HEK293T (cell line): ENCODE results near the gene CTBP1.

Experiments used
- CTCF ChIA-PET: fragments of 350-600 bp; formaldehyde crosslinking; extraction: SDS; loops from one replicate; lab custom pipeline; 2021; ENCODE audit warnings: antibody characterized with exemption, inconsistent platforms; lab: Yijun Ruan, JAX
- POLR2A ChIA-PET: fragments of 350-600 bp; formaldehyde crosslinking; extraction: SDS; loops from one replicate; lab custom pipeline; 2020; ENCODE audit warnings: antibody characterized with exemption, inconsistent platforms; lab: Yijun Ruan, JAX
- DNase-seq: peaks from one replicate; pipeline ENCODE4 v3.0.0; 2012; ENCODE audit warnings: mixed read lengths; ENCODE audit errors: extremely low spot score
- ARNT ChIP-seq: fragments of 450-650 bp; IDR thresholded peaks from 2 replicates; pipeline ENCODE4 v1.6.1; 2017; ENCODE audit warnings: mild to moderate bottlenecking
- BHLHE40 ChIP-seq: fragments of 450-650 bp; IDR thresholded peaks from 2 replicates; pipeline ENCODE4 v1.6.1; 2016; ENCODE audit warnings: mild to moderate bottlenecking, moderate library complexity, borderline replicate concordance
- CTBP1 ChIP-seq: fragments of 450-650 bp; IDR thresholded peaks from 2 replicates; pipeline ENCODE4 v1.6.1; 2016; ENCODE audit warnings: borderline replicate concordance
- ELF4 ChIP-seq: fragments of 450-650 bp; IDR thresholded peaks from 2 replicates; pipeline ENCODE4 v1.6.1; 2017; ENCODE audit warnings: antibody characterized with exemption
- FOXA1 ChIP-seq: fragments of 450-650 bp; IDR thresholded peaks from 2 replicates; pipeline ENCODE4 v1.6.1; 2016; ENCODE audit warnings: mild to moderate bottlenecking
- FOXK2 ChIP-seq: fragments of 450-650 bp; IDR thresholded peaks from 2 replicates; pipeline ENCODE4 v1.6.1; 2016; ENCODE audit warnings: mild to moderate bottlenecking
- FOXM1 ChIP-seq: fragments of 450-650 bp; IDR thresholded peaks from 2 replicates; pipeline ENCODE4 v1.6.1; 2017; ENCODE audit warnings: mild to moderate bottlenecking, borderline replicate concordance
- HDGF ChIP-seq: fragments of 450-650 bp; IDR thresholded peaks from 2 replicates; pipeline ENCODE4 v1.6.1; 2017; ENCODE audit warnings: antibody characterized with exemption, borderline replicate concordance
- L3MBTL2 ChIP-seq: fragments of 450-650 bp; conservative IDR thresholded peaks from 2 replicates; pipeline ENCODE4 v1.6.1; 2016; ENCODE audit warnings: mild to moderate bottlenecking
- LEF1 ChIP-seq: fragments of 450-650 bp; IDR thresholded peaks from 2 replicates; pipeline ENCODE4 v1.6.1; 2017; ENCODE audit warnings: mild to moderate bottlenecking, borderline replicate concordance
- NFRKB ChIP-seq: fragments of 450-650 bp; IDR thresholded peaks from 2 replicates; pipeline ENCODE4 v1.6.1; 2016; ENCODE audit warnings: mild to moderate bottlenecking, moderate library complexity
- SP1 ChIP-seq: fragments of 450-650 bp; IDR thresholded peaks from 2 replicates; pipeline ENCODE4 v1.6.1; 2017
- SUZ12 ChIP-seq: fragments of 450-650 bp; IDR thresholded peaks from 2 replicates; pipeline ENCODE4 v1.6.1; 2016; ENCODE audit warnings: mild to moderate bottlenecking
- TARDBP ChIP-seq: fragments of 450-650 bp; IDR thresholded peaks from 2 replicates; pipeline ENCODE4 v1.6.1; 2016
- ZNF384 ChIP-seq: fragments of 450-650 bp; IDR thresholded peaks from 2 replicates; pipeline ENCODE4 v1.6.1; 2016
- TF ChIP-seq, protein P1 (sequence below): fragments of 450-650 bp; IDR thresholded peaks from 2 replicates; pipeline ENCODE4 v1.6.1; 2016

CTBP1 gene

DNA sequence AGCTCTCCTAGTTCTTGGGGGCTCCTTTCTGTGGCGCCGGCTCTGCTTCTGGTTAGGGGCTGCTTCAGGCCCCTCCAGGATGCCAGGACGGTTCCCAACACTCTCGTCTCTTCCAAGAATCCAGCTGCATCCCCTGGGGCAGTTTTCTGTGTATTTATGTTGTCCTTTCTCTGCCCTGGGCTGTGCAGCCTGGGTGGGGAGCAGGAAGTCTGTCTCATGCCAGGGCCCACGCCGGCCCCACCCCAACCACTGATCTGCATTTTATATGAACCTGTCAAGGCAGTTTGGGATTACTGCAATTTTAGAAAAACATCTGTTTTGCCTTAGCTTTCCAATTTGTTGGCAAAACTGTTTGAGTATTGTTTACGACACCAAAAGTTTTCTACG lies 14.6 kb downstream of the CTBP1 start:
- no peak for DNase-seq
- no peak for TF ChIP-seq FOXK2
- TF ChIP-seq SUZ12 = no peak
- no peak for TF ChIP-seq FOXM1
- no peak for TF ChIP-seq L3MBTL2
- TF ChIP-seq HDGF = no peak
- TF ChIP-seq ARNT = no peak
- TF ChIP-seq BHLHE40 = no peak
- POLR2A ChIA-PET = no interaction called here
- CTCF ChIA-PET = no interaction called here

DNA sequence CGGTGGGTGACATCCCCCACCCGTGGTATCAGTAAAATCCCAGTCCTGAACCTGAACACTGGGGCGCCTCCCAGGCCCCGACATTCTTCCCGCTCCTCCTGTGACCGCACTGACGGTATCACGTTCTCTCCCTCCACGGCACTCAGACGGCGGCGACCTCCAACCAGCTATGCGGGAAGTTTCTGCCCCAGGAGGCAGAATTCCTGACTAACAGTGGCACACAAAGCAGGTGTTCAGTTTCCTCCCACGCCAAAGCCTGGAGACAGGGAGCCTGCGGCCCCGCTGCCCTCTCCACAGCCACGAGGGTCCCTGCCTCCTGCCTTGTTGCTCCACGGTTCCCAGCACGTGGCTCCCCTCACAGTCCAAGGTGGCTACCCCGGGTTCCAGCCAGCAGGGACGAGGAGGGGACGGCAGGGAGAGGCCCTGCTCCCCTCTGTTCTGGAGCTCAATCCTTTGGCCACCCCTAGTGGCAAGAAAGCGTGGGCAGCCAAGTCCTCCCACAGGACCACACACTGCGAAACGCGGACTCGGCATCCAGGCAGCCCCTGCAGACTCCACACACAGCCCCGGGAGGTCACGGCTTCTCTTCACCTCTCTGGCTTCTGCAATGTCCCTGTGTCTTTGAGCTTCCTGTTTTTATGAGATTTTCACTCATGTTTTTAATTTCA lies 15.2 kb downstream of the CTBP1 start:
- no peak for DNase-seq
- ChIA-PET CTCF (no interaction called here), POLR2A (no interaction called here)
- no peak for TF ChIP-seq FOXM1
- TF ChIP-seq SP1 = no peak
- no peak for TF ChIP-seq FOXA1
- TF ChIP-seq ARNT = no peak
- TF ChIP-seq, protein P1, sequence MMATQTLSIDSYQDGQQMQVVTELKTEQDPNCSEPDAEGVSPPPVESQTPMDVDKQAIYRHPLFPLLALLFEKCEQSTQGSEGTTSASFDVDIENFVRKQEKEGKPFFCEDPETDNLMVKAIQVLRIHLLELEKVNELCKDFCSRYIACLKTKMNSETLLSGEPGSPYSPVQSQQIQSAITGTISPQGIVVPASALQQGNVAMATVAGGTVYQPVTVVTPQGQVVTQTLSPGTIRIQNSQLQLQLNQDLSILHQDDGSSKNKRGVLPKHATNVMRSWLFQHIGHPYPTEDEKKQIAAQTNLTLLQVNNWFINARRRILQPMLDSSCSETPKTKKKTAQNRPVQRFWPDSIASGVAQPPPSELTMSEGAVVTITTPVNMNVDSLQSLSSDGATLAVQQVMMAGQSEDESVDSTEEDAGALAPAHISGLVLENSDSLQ = no peak
- no peak for TF ChIP-seq FOXK2
- no peak for TF ChIP-seq HDGF
- no peak for TF ChIP-seq TARDBP
- no peak for TF ChIP-seq ZNF384
- no peak for TF ChIP-seq ELF4
- no peak for TF ChIP-seq BHLHE40
- TF ChIP-seq NFRKB = no peak

DNA sequence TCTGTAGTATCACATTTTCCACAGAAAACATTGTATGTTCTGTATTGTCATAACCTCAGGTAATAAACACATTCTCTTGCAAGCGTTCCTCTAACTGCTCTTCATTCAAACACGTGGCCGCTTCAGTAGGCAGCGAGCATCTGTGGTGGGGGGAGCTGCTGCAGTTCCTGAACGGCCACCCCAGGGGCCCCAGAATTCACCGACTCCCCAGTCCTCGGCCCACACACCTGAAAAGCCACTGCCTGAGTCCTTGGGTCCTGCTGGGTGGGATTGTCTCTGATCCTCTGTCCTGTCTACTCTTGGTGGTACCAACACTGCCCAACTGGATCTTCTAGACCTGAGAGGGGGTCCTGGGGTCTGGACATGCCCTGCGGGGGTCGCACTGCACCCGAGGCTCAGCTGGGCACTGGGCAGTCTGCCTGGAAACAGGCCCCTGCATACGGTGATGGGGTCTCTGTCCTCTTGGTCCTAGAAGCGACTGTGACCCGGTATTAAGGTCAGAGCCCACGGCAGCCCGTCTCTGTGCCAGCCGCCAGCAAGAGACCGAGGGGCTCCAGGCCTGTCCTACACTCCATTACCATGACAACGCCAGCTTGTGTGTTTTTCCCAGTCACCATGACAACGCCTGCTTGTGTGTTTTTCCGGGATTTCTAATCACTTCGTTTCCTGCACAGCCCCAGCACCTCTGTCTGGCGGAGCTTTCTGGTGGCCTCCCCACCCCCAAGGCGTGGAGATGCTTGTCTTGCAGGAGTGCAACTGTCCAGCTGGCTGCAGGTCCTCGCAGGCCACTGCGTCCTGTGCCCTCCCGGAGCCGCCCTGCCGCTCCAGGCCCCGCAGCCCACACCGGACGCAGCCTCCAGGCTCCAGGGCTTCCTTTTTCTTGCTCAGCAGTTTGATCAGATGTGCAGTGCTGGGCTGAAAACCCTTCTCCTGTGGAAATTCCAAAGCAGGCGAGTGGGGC lies 16.0 kb downstream of the CTBP1 start:
- TF ChIP-seq ELF4 (no peak), FOXA1 (no peak), LEF1 (no peak), ARNT (no peak), ZNF384 (no peak), HDGF (no peak), BHLHE40 (no peak), SUZ12 (no peak), L3MBTL2 (no peak), CTBP1 (no peak), NFRKB (no peak), FOXK2 (no peak), FOXM1 (no peak), SP1 (no peak), TARDBP (no peak)
- TF ChIP-seq, protein P1 = no peak
- no peak for DNase-seq
- ChIA-PET CTCF (no interaction called here), POLR2A (no interaction called here)

DNA sequence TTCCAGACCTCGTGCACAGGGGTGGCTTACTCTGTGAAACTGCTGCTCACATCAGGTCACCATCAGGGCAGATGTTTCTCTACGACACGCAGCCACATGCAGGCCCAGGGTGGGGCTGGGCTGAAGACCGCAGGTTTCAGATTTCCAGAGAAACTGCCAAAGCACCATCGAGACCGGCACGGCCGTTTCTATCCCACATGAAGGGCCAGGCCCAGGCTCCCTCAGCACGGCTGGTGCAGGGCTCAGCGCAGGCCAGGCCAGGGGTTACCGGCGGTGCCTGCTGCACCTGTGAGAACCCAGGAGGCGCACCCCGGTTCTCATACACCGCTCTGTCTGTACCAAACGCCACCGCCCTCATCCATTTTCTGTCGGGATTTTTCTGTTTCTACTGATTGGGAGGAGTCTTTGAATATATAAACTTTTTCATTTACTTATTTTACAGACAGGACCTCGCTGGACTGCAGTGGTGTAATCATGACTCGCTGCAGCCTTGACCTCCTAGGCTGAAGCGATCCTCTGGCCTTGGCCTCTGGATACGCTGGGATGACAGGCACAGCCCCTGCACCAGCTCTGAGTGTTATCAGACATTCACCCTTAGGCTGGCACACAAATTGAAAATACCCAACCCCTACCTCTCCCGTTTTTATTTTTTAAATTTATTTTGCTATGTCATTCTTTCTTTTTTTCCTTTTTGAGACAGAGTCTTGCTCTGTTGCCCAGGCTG lies 17.1 kb downstream of the CTBP1 start:
- no peak for DNase-seq
- ChIA-PET CTCF (no interaction called here), POLR2A (no interaction called here)
- TF ChIP-seq BHLHE40 = no peak
- no peak for TF ChIP-seq SP1
- no peak for TF ChIP-seq ELF4
- no peak for TF ChIP-seq NFRKB
- no peak for TF ChIP-seq HDGF
- TF ChIP-seq TARDBP = no peak
- TF ChIP-seq CTBP1 = no peak
- TF ChIP-seq ARNT = no peak
- no peak for TF ChIP-seq ZNF384

DNA sequence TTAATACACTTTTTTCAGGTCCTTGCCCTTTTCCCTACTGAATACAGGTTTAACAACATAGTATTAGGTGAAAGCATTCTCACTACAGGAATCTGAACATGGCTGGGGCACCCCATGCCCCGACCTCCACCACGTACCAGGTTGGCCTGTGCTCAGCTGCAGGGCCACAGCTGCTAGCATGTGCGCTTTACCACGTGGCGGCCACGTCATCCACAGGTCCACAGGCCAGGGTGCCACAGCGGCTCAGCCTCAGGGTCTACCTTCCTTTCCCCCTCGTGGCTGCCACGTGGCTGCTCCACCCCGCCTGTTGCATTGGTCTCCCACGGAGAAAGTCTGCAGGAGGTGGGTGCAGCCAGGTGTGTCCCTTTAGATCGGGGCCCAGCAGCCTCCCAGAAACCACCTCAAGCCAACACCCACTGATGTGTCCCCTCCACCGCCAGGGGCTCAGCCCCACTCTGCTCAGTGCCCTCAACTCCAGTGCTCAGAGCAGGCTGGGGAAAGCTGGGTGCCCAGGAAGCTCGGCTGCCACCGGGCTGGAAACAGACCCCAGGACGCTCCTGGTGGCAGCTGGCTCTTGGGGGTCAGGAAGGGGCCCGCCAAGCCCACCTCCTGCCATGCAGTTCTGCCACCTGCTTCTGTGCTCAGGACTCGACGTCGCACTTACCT lies 17.8 kb downstream of the CTBP1 start:
- POLR2A ChIA-PET = no interaction called here
- CTCF ChIA-PET = no interaction called here
- TF ChIP-seq BHLHE40 (no peak), CTBP1 (no peak), HDGF (no peak), SP1 (no peak), ARNT (no peak), NFRKB (no peak), FOXK2 (no peak)
- no peak for DNase-seq

DNA sequence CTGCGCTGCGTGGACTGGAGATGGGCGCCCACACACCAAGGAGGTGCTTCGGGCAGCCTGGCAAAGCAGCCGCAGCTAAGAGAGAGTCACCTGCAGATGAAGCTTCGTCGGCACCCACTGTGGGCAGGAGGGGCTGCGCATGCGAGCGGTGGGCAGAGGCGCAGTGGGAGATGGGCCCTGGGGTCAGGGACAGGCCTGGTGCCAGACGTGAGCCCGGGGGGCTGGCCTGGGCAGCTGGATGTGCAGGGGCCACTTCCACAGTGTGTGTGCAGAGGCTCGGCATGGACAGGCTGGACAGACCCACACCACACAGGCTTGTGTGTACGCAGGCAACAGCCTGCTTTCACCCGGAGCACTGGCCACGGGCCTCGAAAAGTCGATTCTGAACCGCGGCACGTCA lies 18.6 kb downstream of the CTBP1 start:
- ChIA-PET POLR2A (no interaction called here), CTCF (no interaction called here)
- DNase-seq = no peak
- no peak for TF ChIP-seq ELF4
- no peak for TF ChIP-seq LEF1
- no peak for TF ChIP-seq SP1
- TF ChIP-seq SUZ12 = no peak
- TF ChIP-seq FOXK2 = no peak
- no peak for TF ChIP-seq HDGF
- TF ChIP-seq, protein P1 = no peak
- TF ChIP-seq L3MBTL2 = no peak
- TF ChIP-seq FOXA1 = no peak
- no peak for TF ChIP-seq FOXM1
- no peak for TF ChIP-seq TARDBP
- no peak for TF ChIP-seq BHLHE40
